ENCODE results near the gene HDAC4.
A peak's percentile ranks its signal among the peaks of the same experiment; 100 is the strongest.

HDAC4 gene

DNA sequence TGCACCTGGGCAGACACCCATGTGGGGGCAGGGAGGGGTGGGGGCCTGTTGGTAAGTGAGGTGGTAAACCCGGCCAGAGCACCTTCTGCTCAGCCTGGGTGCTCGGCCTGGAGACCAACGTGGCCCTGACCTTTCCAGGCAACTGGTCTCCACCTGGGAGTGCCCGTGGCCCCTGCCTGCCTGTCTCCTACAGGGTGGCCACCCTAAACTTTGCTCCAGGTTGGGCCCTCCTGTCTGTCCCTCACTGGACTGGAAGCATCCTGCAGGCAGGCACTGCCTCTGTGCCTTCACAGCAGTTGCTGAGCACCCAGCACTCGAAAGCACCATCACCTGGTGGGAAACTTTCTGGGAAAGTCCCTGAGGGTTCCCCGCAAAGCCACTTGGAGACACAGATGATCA, 381.6 kb downstream of the HDAC4 start:
- Mint-ChIP-seq H3K4me3 (no peak overlapping the region), H3K9me3 (no peaks in the 10 kb centered on the region), H3K27ac (no peak overlapping the region), H3K27me3 (peaks cover 17 to 25% of the 10 kb centered on the region in 2 donors), H3K36me3 (no peaks in the 10 kb centered on the region), H3K4me1 (no peaks in the 10 kb centered on the region)
- DNase-seq (no peak), ATAC-seq (replicated peaks) (no peak)

DNA sequence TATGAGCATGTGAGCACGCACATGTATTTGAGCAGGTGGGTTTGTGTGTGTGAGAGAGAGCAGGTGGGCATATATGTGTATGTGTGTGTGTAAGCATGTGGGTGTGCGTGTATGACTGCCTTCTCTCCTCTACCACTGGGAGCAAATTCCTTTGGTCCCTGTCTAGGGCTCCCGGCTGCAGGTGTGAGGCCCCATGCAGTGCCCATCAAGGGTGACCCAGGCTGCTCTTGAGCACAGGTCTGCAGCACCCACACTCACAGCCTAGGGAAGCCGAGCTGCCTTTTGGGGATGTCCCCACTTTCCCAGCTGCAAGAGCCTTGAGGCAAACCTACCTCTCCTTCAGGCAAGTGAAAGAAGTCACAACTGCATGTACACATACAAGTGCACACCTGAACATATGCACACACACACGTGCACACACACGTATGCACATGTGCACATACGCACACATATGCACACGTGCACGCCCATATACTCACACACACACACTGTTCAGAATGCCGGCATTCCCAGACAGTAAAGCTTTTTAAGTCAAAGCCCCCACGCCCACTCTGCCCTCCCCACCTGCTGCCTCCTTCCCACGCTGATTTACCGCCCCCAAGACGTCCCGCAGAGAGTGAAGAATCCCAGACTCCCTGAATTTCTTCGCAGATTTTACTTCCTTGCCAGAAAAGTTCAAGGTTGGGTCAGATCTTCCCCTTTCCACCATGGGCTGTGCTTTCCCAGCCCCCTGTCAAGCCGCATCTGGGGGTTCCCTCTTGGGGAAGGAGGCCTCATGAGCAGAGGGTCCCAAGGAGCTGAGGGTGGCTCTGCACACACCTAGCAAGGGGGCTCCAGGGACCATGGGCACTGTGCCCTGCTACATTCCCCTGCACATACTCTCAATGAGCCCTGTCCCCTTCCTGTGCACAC, 382.3 kb downstream of the HDAC4 start:
- Mint-ChIP-seq H3K9me3 (no peaks in the 10 kb centered on the region), H3K27ac (no peak overlapping the region), H3K4me3 (no peak overlapping the region), H3K27me3 (peaks cover 12 to 18% of the 10 kb centered on the region in 2 donors), H3K4me1 (no peaks in the 10 kb centered on the region), H3K36me3 (no peaks in the 10 kb centered on the region)
- no peak for DNase-seq
- ATAC-seq (replicated peaks) = no peak

DNA sequence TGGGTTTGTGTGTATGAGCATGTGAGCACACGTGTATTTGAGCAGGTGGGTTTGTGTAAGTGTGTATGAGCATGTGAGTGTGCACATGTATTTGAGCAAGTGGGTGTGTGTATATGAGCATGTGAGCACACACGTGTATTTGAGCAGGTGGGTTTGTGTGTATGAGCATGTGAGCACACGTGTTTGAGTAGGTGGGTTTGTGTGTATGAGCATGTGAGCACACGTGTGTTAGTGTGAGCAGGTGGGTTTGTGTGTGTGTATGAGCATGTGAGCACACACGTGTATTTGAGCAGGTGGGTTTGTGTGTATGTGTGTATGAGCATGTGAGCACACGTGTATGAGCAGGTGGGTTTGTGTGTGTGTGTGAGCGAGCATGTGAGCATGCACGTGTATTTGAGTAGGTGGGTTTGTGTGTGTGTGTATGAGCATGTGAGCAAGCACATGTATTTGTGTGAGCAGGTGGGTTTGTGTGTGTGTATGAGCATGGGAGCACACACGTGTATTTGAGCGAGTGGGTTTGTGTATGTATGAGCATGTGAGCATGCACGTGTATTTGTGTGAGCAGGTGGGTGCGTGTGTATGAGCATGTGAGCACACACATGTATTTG, 383.2 kb downstream of the HDAC4 start:
- Mint-ChIP-seq H3K4me1 (no peaks in the 10 kb centered on the region), H3K27ac (no peak overlapping the region), H3K27me3 (peaks cover 8 to 16% of the 10 kb centered on the region in 2 donors), H3K36me3 (no peaks in the 10 kb centered on the region), H3K9me3 (no peaks in the 10 kb centered on the region), H3K4me3 (no peak overlapping the region)
- no peak for ATAC-seq (replicated peaks)
- DNase-seq = no peak

DNA sequence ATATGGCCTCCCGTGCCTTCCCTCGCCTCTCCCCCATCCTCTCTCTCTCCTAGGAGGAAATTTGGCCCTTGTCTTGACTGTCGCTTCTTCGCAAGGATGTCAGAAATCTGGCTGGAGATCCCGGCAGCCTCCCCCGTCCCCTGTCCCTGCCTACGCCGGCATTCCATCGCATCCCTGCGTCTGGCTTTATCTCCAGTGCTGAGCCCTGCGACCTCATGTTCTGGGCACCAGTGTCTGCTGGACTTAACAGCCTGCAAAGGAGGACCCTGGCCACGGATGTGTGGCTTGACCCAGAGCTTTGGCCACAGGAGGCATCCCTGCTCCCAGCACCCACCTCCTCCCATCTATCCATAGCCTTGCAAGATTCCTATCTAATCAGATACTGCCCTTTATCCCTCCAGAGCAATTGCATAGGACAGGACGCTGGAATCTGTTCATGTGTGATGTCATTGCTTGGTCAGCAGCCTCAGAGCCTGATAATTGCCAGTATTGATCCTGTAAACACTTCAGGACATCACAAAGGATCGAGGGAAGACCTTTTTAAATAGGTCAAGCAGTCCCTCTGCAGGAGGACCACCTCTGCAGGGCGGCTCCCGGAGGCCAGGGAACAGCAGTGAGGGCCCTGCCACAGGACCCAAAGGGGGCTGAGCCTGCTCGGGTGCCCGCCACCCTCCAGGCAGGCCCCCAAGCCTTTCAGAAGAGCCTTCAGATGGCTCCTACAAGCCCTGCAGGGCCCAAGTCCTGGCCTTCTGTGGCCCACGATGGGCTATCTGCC, 384.7 kb downstream of the HDAC4 start:
- DNase-seq = no peak
- H3K4me3 Mint-ChIP-seq = no peak overlapping the region

DNA sequence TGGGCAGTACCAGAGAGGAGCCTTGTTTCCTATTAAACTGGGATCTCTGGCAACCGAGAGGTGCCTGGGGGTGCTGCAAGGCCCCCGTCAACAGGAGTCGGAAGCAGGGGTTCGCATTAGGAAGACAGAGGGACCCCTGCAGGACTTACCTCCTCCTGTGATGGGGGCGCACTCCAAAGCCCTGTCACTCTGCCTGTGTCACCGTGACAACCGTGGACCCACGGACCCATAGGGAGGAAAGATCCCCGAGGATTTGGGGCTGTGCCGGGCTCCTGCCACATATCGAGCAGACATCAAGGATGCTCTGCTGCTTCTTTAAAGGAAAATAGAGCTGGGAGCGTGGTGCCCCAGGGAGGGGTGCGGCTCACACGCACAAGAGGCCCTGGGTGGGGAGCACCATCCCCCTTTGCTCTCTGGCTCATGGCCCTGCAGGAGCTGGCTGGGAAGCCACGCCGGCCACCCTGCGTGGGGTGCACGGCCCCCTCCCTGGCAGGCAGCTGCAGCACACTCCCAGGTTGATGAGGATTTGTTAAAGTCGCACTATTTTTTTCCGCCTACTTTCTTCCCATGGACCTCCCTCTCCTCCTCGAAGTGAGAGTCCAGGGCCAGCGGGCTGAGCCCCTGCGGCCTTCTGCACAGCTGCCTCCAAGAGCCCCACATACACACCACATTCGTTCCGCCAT, 385.5 kb downstream of the HDAC4 start:
- Mint-ChIP-seq H3K4me1 (no peaks in the 10 kb centered on the region), H3K27me3 (peaks cover 12 to 14% of the 10 kb centered on the region in 2 donors), H3K36me3 (no peaks in the 10 kb centered on the region), H3K4me3 (no peak overlapping the region), H3K9me3 (no peaks in the 10 kb centered on the region), H3K27ac (no peak overlapping the region)
- ATAC-seq (replicated peaks) (no peak), DNase-seq (no peak)

More for the DNA sequence above, 384.7 kb downstream of the HDAC4 start:
- no peak for ATAC-seq (replicated peaks)
- Mint-ChIP-seq H3K9me3 (no peaks in the 10 kb centered on the region), H3K4me1 (no peaks in the 10 kb centered on the region), H3K36me3 (no peaks in the 10 kb centered on the region), H3K27ac (no peak overlapping the region), H3K27me3 (peaks cover 12 to 14% of the 10 kb centered on the region in 2 donors)

DNA sequence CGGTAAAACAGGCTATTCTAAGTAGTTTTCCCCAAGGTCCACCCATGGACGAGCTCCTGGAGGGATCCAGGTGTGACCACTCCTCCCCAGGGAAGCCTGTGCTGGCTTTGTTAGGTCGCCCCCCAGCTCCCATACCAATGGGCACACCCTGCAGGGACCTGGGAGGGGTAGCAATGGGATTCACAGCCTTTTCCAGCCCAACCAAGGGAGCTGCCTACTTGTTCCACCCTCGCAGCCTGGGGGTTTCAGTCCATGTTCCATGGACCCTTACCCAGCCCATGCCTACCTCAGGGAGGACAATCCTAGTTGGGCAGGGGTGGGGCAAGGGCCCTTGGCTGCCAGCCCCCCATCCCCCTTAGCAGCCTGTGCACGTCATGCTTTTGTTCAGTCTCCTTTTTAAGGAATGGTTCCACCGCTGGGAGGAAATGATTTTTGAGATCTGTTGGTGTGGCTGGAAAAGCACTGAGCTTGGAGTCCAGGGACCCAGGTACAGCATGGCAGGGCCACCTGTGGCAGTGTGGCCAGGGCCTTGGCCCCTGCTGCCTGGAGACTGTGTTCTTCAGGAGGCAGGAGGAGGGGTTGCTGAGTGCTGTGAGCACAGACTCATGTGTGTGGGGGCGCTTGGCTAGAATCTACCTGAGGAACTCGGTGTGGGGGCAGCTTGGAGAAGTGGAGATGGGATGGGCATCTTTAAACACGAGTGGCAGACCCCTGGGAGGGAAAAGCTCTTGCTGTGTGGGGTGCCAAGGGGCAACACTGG, 386.2 kb downstream of the HDAC4 start:
- ATAC-seq (replicated peaks) = no peak
- Mint-ChIP-seq H3K4me3 (no peak overlapping the region), H3K9me3 (no peaks in the 10 kb centered on the region), H3K27me3 (peaks cover 14% of the 10 kb centered on the region in 2 donors), H3K27ac (no peak overlapping the region), H3K36me3 (no peaks in the 10 kb centered on the region), H3K4me1 (no peaks in the 10 kb centered on the region)
- no peak for DNase-seq

DNA sequence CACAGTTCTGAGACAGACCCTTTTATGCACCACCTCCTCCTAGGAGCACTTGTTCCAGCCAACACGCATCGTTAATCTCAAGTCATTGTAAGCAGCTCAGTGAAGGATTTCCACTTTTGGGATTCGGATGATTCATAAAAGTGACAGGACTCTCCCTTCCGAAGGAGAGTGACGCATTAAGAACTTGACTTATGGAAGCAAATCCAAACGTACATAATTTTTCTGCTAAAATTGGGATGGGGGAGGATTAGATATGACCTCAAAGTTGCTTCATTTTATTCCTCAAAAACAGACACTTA, 387.2 kb downstream of the HDAC4 start:
- Mint-ChIP-seq H3K36me3 (no peaks in the 10 kb centered on the region), H3K4me3 (no peak overlapping the region), H3K9me3 (no peaks in the 10 kb centered on the region), H3K27ac (no peak overlapping the region), H3K27me3 (peaks cover 20 to 24% of the 10 kb centered on the region in 2 donors), H3K4me1 (no peaks in the 10 kb centered on the region)
- DNase-seq (no peak), ATAC-seq (replicated peaks) (no peak)

DNA sequence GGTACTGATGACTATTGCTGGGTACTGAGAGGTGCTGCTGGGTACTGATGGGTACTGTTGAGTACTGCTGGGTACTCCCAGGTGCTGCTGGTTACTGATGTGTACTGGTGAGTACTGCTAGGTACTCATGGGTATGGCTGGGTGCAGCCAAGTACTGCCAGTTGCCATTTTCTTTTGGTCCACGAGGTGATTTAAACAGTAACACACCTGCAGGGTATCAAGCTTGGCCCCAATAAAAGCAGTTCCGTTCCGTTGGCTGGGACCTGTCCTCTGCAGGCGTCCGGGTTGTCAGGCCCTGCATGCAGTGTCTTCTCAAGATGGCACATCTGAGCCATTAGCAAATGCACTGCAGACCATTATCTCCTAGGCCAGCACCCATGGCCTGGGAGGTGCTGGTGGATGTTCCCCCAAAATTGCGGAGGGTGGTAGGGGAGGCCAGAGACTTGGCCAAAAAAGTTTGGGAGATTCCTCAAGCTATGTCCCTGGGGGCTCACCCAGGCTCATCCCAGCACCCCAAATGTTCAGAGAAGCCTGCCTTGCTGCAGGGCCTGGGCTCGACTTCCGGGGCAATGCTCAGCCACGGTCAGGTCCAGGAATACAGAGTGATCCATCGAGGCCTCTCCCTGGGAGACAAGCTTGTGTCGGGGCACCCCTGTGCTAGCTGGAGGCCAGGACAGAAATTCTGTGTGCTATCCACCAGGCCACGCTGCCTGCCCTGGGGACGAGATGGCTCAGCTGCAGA, 387.7 kb downstream of the HDAC4 start:
- Mint-ChIP-seq H3K27me3 (peaks cover 22 to 26% of the 10 kb centered on the region in 2 donors), H3K4me1 (no peaks in the 10 kb centered on the region), H3K9me3 (no peaks in the 10 kb centered on the region), H3K27ac (no peak overlapping the region), H3K36me3 (no peaks in the 10 kb centered on the region), H3K4me3 (no peak overlapping the region)
- ATAC-seq (replicated peaks) (no peak), DNase-seq (no peak)

DNA sequence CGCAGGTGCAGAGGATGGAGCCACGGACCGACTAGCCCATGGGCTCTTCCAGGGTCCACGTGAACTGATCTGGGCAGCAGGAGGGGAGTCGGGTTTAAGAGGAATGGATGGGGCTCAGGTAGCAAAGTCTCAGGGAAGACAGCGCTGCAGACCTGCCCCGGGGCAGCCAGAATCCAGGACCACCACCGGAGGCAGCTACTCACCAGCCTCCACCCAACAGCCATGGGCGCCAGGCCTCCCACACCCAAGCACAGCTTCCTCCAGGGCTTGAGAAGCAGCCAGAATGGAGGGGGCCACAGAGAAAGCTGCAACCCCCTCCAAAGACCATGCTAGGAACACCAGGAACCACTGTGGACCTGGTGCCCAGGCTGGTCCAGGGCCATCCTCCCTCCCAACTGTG, 388.6 kb downstream of the HDAC4 start:
- Mint-ChIP-seq H3K4me1 (no peaks in the 10 kb centered on the region), H3K27ac (no peak overlapping the region), H3K27me3 (peaks cover 26 to 30% of the 10 kb centered on the region in 2 donors), H3K9me3 (no peaks in the 10 kb centered on the region), H3K4me3 (no peak overlapping the region), H3K36me3 (no peaks in the 10 kb centered on the region)
- DNase-seq = no peak
- ATAC-seq (replicated peaks) = no peak

DNA sequence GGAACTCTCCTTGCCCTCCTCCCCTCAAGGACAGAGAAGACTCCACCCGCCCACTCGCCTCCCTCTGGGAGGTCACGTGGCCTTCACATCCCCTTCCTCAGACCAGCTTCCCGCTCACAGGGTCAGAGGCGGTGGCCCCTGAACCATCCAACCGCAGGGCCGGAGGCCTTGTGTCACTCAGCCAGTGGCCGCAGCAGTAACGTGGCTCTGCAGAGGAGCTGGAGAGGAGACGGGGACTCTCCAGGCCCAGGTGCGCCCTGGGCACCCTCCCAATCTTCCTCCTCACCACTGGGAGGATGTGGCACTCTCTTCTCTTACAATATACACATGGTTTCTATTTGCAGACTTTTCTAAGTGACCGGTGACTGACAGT, 391.2 kb downstream of the HDAC4 start:
- Mint-ChIP-seq H3K9me3 (no peaks in the 10 kb centered on the region), H3K36me3 (no peaks in the 10 kb centered on the region), H3K27me3 (peaks cover 27 to 29% of the 10 kb centered on the region in 2 donors), H3K4me1 (no peaks in the 10 kb centered on the region), H3K27ac (no peak overlapping the region), H3K4me3 (no peak overlapping the region)
- ATAC-seq (replicated peaks) (no peak), DNase-seq (no peak)

DNA sequence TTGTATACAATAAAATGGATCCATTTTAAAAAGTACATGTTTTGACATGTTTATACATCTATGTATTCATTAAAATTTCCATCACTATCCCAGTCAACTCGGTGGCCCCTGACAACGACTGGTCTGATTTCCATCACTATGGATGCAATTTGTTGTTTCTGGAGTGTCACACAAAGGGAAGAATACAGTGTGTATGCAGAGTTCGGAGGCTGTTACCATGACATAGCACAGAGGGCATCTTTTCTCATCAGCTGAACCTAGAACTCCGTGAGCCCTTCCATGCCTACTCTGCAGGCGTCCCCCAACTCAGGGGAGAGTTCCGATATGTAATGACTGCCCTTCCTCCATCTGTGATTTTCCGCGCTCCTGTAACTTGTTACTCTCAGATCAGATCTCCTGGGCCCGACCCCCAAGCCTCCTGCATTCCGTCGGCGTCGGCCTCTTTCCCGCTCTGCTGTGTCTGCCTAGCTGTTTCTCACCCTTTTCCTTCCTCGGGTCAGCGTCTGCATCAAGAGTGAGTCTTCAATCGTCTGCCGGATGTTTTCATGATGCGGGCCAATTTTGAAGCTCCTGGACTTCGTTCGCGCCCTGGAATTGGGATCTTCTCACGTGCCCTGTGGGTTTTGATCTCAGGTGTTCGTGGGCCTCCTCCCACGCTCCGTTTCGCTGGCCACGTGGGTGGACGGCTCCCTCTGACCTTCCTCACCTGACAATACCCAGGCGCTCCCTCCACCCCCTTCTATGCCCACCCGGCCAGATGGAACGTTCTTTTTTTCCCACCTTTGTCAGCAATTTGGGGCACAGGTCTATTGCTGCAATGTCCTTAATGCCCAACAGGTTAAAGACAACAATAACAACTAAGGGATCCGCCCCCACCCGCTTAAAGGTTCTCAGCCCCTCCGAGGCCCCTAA, 391.9 kb downstream of the HDAC4 start:
- ATAC-seq (replicated peaks) (no peak), DNase-seq (no peak)
- no peaks in the 10 kb centered on the region for H3K9me3 Mint-ChIP-seq
- H3K4me1 Mint-ChIP-seq = no peaks in the 10 kb centered on the region
- no peak overlapping the region for H3K27ac Mint-ChIP-seq
- no peak overlapping the region for H3K4me3 Mint-ChIP-seq
- no peaks in the 10 kb centered on the region for H3K36me3 Mint-ChIP-seq
- peaks cover 28 to 31% of the 10 kb centered on the region in 2 donors for H3K27me3 Mint-ChIP-seq

DNA sequence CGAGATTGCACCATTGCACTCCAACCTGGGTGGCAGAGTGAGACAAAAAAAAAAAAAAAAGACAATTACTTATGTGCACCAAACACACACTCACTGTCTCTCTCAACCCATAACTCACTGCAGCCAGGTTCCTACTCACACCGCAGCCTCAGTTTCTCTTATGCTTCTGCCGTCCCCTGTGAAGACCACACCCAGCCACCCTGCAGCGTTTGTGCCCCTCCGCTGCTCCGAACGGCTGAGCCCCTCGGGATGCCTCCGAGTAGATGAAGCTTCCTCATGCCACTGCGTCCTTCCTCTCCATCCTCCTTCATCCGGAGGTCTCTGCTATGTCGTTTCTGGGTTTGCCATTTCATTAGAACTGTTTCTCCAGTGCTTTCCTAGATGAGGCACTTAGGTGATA, 392.8 kb downstream of the HDAC4 start:
- Mint-ChIP-seq H3K36me3 (no peaks in the 10 kb centered on the region), H3K9me3 (no peaks in the 10 kb centered on the region), H3K27me3 (peaks cover 28 to 31% of the 10 kb centered on the region in 2 donors), H3K4me3 (no peak overlapping the region), H3K27ac (peak overlapping the region; percentile 16), H3K4me1 (no peaks in the 10 kb centered on the region)
- no peak for ATAC-seq (replicated peaks)
- no peak for DNase-seq

All from stimulated activated naive B cell treated with anti-CD40 and anti-IgM and Interleukin-4, amounts not matched to agents 10 μg/mL and 1 μg/mL and 100 μg/mL, for 72 hours (primary cell).